HT1080 (cell line): ENCODE measurements around the gene PTRHD1. TPM values are rescaled to one million over a fixed set of nuclear protein-coding genes. Genes with fewer than 3 reads are reported as not detected.

Source experiments
- DNase-seq: peaks from one replicate; pipeline ENCODE4 v3.0.0-alpha.2; 2015; ENCODE audit warnings: low read depth
- total RNA-seq: library from RNA; depleted of rRNA; stranded (reverse); fragments of >200 nt; shearing (Covaris generic); gene quantifications from 2 replicates; pipeline ENCODE4 v1.2.3, GENCODE V29; 2014

PTRHD1 gene
- total RNA-seq, 1 experiment from 2014 or later: 48.4 TPM

DNA sequence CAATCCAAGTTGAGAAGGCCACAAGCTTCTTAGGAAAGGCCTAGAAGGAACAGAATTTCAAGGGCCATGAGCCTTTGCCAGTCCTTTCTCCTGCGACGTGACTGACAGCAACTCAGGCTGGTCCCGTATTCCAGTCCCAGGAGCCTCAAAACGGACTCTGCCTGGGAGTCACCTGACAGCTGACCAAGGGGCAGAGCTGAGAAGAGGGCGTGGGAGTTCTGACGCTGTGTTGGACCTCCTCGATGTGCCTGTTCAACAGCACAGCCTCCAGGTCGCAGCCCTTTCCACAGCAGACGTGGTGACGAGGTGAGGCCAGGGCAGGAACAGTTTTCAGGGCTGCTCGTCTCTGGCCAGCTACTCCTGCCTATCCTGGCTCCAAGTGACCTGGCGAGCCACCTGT is 37.6 kb upstream of the PTRHD1 start:
- no peak for DNase-seq

- no peak for DNase-seq
Measured at GRCh38 chr2:24830351-24830750, 37.2 kb upstream of the PTRHD1 start.

DNA sequence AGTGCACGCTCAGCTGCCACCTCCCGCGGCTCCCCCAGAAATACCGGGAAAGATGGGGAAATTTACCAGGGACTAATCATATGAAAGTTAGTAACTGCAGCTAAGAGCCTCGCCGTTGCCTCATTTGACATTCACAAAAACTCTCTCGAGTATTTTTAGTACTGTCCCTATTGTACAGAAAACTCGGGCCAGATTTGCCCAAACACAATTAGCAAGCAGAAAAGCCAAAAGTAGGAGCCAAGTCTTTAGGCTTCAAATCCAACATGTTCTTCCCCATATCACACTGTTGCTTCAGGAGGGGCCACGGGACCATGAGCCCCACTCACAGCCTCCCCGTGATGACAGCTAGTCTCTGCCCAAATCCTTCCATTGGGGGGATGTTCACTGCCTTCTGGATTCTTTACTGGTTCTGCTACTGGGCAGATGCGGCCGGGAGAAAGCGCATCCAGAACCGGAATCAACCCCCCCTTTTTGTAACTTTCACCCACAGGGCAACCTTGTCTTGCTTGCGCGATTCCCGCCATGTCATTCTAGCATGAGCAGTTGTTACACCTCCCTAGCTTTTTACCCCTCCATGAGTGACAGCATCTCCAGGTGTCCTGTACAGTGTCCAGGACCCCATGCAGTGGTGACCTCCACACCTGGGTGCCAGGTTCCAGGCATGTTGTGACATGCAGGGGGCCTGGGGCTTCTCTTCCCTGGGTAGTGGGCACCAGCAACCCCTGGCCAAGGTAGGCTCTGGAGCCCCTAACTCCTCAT is 35.2 kb upstream of the PTRHD1 start:
- no peak for DNase-seq

DNA sequence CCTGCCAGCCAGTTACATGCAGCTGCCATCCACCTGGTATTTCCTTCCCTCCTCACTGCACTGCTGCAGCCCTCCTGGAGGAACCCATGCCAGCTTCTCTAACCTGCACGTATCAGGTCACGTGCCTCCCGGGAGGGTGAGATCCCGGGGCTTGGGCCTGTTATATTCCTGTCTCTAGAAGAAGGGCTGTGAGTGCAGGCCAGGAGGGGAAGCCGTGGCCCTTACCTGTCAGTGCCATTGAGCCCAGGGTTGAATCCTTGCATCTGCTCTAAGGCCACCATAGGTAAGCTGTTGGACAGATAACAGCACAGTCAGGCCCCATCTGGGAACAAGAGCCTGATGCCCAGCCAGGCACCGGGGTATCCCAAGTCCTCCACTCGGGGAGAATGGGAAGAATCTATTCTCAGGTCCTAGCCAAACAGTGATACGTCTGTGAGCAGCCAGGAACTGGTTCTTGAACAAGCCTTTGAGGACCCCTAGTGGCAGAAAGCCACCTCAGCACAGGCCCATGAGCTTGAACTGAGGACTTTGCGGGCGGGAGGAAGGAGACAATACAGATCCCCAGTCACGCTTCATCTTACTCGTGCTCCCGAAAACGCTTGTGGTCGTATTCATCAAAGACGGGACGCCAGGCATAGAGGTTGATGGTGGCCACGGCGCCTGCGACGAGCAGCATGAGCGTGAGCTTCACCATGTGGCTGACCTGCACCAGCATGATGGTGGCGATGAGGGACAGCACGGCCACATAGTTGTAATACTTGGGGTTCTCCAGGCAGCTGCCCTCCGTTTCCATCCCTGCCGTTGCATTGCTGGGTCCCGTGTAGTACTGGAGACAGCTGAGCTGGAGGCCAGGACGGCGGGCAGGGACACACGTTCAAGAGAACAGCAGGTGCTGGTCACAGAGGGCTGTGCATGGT is 34.4 kb upstream of the PTRHD1 start:
- peak; percentile 64 for DNase-seq

- no peak for DNase-seq
Measured at GRCh38 chr2:24826773-24827145, 33.6 kb upstream of the PTRHD1 start.

DNA sequence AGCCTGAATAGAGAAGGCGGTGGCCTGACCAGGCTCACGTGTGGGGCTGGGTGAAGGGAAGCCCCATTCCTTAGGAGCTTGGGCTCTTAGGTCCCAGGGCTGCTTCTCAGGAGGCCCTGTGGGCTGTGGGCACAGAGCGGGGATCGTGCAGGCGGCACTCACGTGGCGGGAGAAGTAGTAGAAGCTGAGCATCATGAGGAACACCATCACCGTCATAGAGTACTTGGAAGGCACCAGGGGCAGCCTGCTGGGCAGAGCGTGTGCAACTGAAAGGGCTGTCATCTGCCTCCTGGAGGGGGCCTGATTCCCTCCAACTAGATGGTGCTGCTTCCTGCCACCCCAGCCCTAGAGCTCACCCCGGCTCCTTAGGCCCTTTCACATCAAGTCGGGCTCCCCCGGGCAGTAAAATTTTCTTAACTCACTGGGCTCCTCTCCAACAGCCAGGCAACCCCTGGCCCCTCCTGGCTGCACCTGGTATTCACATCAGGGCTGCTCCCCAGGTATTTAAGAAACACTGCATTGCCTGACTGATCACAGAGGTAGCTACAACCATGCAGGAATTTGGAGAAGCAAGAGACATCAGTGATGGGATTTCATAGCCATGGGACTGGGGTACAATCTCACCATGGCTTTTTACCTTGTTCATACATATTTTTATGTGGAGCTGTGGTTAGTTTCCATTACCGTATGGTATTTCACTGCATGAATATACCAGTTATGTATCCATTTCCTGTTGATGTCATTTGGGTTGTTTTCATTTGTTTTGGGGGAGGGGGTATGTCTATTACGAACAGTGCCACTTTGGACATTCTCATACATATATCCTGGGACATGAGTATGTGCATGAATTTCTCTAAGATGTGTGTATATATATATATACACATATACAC is 32.9 kb upstream of the PTRHD1 start:
- no peak for DNase-seq

GRCh38 chr2:24824966-24825882 is 32.0 kb upstream of the PTRHD1 start:
- no peak for DNase-seq

- DNase-seq: no peak
Measured at GRCh38 chr2:24824071-24824588, 30.9 kb upstream of the PTRHD1 start.

DNA sequence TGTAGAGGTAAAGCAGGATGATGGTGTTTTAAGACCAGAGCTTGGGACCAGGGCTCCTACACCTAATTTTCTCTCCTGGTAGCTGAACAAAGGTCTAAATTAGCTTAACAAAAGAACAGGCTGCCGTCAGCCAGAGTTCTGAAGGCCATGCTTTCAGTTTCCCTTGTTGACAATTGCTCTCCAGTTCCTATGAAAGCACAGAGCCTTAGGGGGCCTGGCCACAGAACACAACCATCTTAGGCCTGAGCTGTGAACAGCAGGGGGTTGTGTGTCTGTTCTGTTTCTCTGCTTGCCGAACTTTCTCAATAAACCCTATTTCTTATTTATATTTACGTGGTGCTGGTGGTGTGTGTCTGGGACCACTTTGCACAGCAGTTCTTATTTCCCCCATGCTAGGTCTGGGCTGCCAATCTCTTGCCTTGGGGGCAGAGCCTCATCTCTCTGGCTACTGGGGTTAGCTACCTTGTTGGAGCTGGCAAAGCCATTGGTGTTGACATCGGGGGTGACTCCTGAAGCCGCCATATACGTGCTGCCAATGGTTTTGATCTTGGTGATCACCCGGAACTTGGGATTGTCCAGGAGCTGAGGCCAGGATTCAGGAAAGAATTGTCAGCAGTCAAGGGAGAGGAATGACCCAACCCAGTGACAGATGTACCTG is 29.0 kb upstream of the PTRHD1 start:
- DNase-seq: no peak

- DNase-seq: no peak
Measured at GRCh38 chr2:24821433-24821891, 28.3 kb upstream of the PTRHD1 start.

DNA sequence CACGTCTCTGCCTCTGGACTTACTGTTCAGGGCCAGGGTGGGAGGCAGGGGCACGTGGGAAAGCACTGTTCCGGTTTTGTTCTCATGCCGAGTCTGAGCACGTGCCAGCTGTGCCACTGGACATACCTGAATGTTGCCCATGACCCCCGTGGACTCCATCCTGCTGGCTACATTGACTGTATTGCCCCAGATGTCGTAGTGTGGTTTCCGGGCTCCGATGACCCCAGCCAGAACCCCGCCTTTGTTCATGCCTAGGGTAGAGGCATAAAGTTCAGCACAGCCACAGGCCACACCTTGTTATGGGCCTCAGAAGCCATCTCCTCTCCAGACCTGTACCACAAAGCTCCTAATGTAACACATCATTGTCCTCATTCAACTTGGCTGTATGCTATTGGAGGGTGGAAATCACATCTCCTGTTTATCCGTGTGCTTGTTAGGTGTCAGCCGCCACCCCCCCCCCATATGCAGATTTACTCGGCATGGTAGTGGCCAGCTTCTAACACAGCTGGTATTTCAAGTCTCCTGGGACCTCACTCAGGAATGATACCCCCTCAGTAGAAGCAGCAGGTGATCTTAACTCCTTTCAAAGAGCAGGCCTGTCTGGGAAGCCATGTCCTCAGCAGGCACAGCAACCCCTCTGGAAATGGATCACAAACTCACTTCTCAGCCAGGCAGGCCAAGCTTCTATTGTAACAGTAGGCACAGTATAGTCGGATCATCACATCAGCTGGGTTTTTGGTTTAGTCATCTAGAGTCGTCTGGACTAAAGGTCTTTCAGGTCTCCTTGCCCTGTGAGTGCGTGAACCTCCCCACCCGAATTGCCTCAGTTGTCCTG is 27.6 kb upstream of the PTRHD1 start:
- no peak for DNase-seq

GRCh38 chr2:24820175-24820513 is 27.0 kb upstream of the PTRHD1 start:
- no peak for DNase-seq

- DNase-seq: no peak
Measured at GRCh38 chr2:24819442-24820174, 26.4 kb upstream of the PTRHD1 start.

GRCh38 chr2:24818721-24819167 is 25.6 kb upstream of the PTRHD1 start:
- DNase-seq: no peak

DNA sequence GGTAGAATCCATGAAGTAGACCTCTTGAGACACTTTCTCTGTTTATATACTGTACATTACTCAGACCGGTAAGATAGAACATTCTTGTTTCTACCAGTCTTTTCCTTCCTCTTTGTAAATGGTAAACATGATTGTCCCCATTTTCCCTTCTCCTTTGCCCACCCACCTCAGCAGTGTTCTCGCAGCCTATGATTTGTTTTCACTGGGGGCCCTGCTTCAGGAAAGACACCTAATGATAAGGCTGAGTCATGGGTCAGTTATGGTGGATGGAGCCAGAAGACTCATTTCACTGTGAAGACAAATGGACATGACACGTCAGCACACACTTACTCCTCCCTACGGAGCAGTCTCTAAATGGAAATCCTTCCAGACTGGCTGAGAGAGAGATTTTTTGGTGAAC is 23.7 kb upstream of the PTRHD1 start:
- peak; percentile 76 for DNase-seq

GRCh38 chr2:24816404-24816803 is 23.2 kb upstream of the PTRHD1 start:
- no peak for DNase-seq

DNA sequence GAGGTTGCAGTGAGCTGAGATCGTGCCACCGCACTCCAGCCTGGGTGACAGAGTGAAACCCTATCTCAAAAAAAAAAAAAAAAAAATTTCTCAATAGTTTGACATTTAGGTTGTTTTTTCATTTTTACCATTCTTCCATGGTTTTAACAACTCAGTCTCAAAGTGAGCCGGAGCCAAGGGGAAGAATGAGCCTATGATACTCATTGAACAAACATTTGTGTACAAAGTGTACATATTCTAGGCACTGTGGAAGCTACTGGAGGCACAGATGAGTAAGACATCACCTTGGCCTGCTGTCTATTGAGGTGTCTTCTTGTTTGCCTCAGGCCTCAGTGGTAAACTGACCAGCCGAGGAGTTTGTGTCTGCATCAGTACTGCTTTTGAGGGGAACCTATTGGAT is 22.0 kb upstream of the PTRHD1 start:
- DNase-seq: no peak

- DNase-seq: no peak
Measured at GRCh38 chr2:24814516-24814915, 21.3 kb upstream of the PTRHD1 start.
